ENCODE measurements around the gene CD82. TPM values are rescaled to one million over a fixed set of nuclear protein-coding genes. Genes with fewer than 3 reads are reported as not detected.

Gene CD82
- total and polyA plus RNA-seq, 9 donors: 6.9 to 74.9 (median 29.5) TPM

DNA sequence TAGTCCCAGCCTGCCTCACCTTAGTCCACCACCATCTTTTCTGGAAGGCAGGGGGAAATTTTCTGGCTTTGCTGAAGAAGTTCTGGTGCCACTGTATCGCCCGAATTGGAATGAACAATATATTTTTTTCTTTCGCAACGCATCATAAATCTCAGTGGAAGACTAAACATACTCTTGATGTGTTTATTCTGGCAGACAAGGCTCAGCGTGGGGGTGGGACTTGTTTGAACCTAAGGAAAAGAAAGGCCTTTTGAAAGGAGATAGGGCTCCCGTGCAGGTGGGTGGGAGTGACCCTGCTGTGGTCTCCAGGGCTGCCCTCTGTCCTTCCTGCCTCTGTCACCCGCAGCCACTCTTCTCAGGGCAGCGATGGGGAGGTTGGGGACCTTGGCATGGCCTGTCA lies 42.5 kb downstream of the CD82 start:
- Histone ChIP-seq H3K4me1 (ENCODE audit: insufficient read depth) (peaks cover 20% of the 10 kb centered on the region), H3K27me3 (no peaks in the 10 kb centered on the region), H3K4me3 (no peak overlapping the region), H3K36me3 (no peaks in the 10 kb centered on the region), H3K9me3 (no peaks in the 10 kb centered on the region), H3K27ac (peak overlapping the region in 1 of 2 donors; percentile 6)
- TF ChIP-seq POLR2A (IDR thresholded peaks at IDR 0.05) (no peak), EP300 (IDR thresholded peaks at IDR 0.05) (no peak)
- TF ChIP-seq, protein P1, sequence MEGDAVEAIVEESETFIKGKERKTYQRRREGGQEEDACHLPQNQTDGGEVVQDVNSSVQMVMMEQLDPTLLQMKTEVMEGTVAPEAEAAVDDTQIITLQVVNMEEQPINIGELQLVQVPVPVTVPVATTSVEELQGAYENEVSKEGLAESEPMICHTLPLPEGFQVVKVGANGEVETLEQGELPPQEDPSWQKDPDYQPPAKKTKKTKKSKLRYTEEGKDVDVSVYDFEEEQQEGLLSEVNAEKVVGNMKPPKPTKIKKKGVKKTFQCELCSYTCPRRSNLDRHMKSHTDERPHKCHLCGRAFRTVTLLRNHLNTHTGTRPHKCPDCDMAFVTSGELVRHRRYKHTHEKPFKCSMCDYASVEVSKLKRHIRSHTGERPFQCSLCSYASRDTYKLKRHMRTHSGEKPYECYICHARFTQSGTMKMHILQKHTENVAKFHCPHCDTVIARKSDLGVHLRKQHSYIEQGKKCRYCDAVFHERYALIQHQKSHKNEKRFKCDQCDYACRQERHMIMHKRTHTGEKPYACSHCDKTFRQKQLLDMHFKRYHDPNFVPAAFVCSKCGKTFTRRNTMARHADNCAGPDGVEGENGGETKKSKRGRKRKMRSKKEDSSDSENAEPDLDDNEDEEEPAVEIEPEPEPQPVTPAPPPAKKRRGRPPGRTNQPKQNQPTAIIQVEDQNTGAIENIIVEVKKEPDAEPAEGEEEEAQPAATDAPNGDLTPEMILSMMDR (IDR thresholded peaks at IDR 0.05): no peak
- no peak for DNase-seq
- intact Hi-C loops (cut with DNase I): loop anchor here in 1 of 4 donors (5.0 kb wide), 1 partner anchor 41 kb away; the partner anchor contains the start of gene CD82
- WGBS, 3 donors: 3 to 28% (median 6%) methylated on average over 8 of the region's 8 CpGs

DNA sequence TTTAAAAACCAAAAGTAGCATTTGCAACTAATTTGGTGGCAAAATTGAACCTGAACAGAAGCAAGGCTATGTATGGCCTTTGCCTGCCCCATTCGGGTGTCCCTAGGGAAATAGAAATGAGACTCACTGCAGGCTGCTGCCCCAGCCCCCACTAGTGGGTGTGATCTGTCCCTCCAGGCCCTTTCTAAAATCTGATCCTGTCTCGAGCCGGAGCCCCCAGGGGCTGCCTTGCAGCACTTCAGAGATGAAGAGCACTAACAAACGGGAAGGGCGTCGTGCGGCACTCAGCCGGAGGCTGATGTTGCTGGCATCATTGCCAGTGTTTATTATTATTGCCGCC lies 43.2 kb downstream of the CD82 start:
- H3K27me3 ChIP-seq: no peaks in the 10 kb centered on the region
- no peak for DNase-seq
- H3K4me3 ChIP-seq: no peak overlapping the region
- TF ChIP-seq POLR2A (IDR thresholded peaks at IDR 0.05) (no peak), EP300 (IDR thresholded peaks at IDR 0.05) (no peak)
- TF ChIP-seq, protein P1 (IDR thresholded peaks at IDR 0.05): no peak
- 75 to 82% (median 79%) methylated on average over 9 of the region's 9 CpGs for WGBS, 3 donors
- intact Hi-C loops (cut with DNase I): loop anchor here in 1 of 4 donors (5.0 kb wide), 1 partner anchor 41 kb away; the partner anchor contains the start of gene CD82
- H3K9me3 ChIP-seq: no peaks in the 10 kb centered on the region
- H3K27ac ChIP-seq: no peak overlapping the region
- H3K4me1 ChIP-seq (ENCODE audit: insufficient read depth): peaks cover 15% of the 10 kb centered on the region
- no peaks in the 10 kb centered on the region for H3K36me3 ChIP-seq

DNA sequence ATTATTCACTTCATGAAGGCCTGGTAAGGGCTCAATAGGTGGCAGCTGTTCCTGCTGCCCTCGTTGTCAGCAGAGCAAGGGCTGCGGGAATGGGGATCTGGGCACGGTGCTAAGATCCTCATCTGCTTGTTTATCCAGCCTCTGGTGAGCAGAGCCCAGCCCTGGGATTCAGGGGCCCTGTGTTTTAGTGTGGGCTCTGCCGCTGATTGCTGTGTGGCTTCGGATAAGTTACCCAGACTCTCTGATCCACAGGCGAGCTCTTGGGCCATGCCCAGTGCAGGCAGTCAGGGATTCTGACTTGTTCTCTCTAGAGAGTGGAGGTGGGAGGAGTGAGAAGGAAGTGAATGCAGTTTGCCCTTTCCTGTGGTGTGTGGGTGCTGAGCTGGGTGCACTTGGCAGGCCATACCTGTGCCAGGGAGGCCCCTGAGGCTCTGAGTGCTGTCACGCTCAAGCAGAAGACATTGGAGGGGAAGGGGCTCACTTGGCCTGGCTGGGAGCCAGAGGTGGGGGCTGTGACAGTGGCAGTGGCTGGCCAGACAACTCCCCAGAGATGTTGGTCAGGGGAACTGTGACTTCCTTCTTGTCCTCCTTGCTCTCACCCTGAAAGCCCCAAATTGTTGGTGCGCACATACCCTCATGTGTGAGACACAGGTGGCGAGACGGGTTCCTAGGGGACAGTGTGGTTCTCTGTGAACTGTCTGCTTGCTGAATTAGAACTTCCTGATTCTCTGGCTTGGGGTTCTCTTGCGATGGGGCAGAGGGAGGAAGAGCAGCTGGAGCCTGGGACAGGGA lies 43.7 kb downstream of the CD82 start:
- WGBS, 3 donors: 75 to 88% (median 83%) methylated on average over 11 of the region's 11 CpGs
- H3K36me3 ChIP-seq: no peaks in the 10 kb centered on the region
- intact Hi-C loops (cut with DNase I): loop anchor here in 1 of 4 donors (5.0 kb wide), 1 partner anchor 42 kb away; the partner anchor contains the start of gene CD82
- no peaks in the 10 kb centered on the region for H3K9me3 ChIP-seq
- no peak for DNase-seq
- H3K4me3 ChIP-seq: no peak overlapping the region
- no peak overlapping the region for H3K27ac ChIP-seq
- H3K4me1 ChIP-seq (ENCODE audit: insufficient read depth): peaks cover 15% of the 10 kb centered on the region
- TF ChIP-seq EP300 (IDR thresholded peaks at IDR 0.05) (no peak), POLR2A (IDR thresholded peaks at IDR 0.05) (no peak)
- TF ChIP-seq, protein P1 (IDR thresholded peaks at IDR 0.05): no peak
- no peaks in the 10 kb centered on the region for H3K27me3 ChIP-seq

DNA sequence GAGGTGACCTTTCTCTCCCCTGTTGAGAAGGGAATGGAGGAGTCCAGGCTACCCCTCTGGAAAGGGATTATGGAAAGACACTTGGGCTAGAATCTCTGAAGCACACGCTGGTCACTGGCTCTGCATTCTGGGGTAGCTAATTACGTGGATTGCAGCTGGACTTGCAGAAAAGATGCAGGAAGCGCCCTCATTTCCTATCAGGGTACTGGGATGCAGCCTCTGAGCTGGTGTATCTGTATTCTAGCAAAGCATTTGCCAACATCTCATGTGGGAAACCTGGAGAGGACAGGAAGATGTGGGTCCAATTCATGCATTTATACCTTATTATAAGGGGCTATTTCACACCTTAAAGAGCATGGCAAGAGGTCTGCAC lies 44.3 kb downstream of the CD82 start:
- Histone ChIP-seq H3K27me3 (no peaks in the 10 kb centered on the region), H3K36me3 (no peaks in the 10 kb centered on the region), H3K4me1 (ENCODE audit: insufficient read depth) (peaks cover 15% of the 10 kb centered on the region), H3K9me3 (no peaks in the 10 kb centered on the region), H3K4me3 (no peak overlapping the region), H3K27ac (no peak overlapping the region)
- TF ChIP-seq, protein P1 (IDR thresholded peaks at IDR 0.05): no peak
- TF ChIP-seq EP300 (IDR thresholded peaks at IDR 0.05) (no peak), POLR2A (IDR thresholded peaks at IDR 0.05) (no peak)
- WGBS, 3 donors: 85 to 95% (median 90%) methylated on average over 3 of the region's 3 CpGs
- no peak for DNase-seq
- intact Hi-C loops (cut with DNase I): loop anchor here in 2 of 4 donors (5.0 to 10.0 kb wide), 2 partner anchors 42 to 505 kb away; partner anchors contain the start of gene CD82 (in 1 of the 2)
